Mucosa of rectum (tissue), 2 donors: ENCODE results near the gene SDK1.
"Not testable (repeated sequence)": the region's sequence is repeated elsewhere in the genome, so short reads cannot be mapped to it uniquely, and the experiment has no call there.

Experiments used
- H3K27ac ChIP-seq, 2 donors: one replicate each; pipeline ENCODE4 v1.7.0; 2013; ENCODE audit warnings: inconsistent platforms in 2 of 2, low read depth in 2 of 2, low read length in 2 of 2
- H3K27me3 ChIP-seq, 2 donors: one replicate each; pipeline ENCODE4 v1.7.0; 2013; ENCODE audit warnings: low read length in 2 of 2; ENCODE audit not compliant: control insufficient read depth in 2 of 2, insufficient read depth in 2 of 2
- H3K36me3 ChIP-seq, 2 donors: one replicate each; pipeline ENCODE4 v1.7.0; 2013; ENCODE audit warnings: low read length in 2 of 2; ENCODE audit not compliant: control insufficient read depth in 2 of 2, insufficient read depth in 2 of 2
- H3K4me1 ChIP-seq, 2 donors: one replicate each; pipeline ENCODE4 v1.7.0; 2013; ENCODE audit warnings: low read length in 2 of 2, mild to moderate bottlenecking in 1 of 2; ENCODE audit not compliant: control insufficient read depth in 2 of 2, insufficient read depth in 2 of 2
- H3K4me3 ChIP-seq, 2 donors: one replicate each; pipeline ENCODE4 v1.7.0; 2013; ENCODE audit warnings: low read length in 2 of 2
- H3K9ac ChIP-seq, 2 donors: one replicate each; pipeline ENCODE4 v1.7.0; 2013; ENCODE audit warnings: low read length in 2 of 2, low read depth in 1 of 2, mild to moderate bottlenecking in 1 of 2
- H3K9me3 ChIP-seq, 2 donors: one replicate each; pipeline ENCODE4 v1.7.0; 2013; ENCODE audit warnings: low read length in 2 of 2; ENCODE audit not compliant: control insufficient read depth in 2 of 2
- donor health status: healthy.
- donor health status: Normal muscosa, but diverticular disease.

SDK1 gene

DNA sequence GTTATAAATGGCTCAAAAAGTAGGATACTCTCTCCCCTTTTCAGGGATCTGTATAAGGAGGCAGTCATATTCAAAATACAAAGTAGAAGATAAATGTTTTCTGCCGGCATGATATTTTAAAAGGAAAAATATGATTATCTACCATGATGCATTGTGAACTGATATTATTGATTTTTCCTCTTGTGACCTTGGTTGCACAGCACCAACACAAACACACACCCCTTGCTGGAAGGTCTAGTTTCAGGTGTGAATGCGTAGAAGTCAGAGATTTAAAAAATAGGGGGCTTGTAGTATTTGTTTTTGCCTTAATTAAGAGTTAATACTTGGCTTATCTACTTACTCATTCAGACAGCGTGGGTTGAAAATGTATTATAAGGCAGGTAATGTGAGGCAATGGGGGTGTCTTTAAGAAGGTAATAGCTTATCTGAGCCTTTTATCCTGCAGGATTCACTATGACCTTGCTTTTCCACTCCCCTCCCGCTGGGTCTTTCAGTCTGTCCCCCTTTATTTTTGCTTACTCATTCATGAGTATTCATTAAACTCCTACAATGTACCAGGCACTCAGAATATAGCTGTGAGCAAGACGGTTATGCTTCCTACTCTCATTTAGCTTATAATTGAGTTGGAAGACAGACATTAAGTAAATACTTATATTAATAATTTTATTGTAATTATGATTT is 390.6 kb downstream of the SDK1 start:
- no peaks in the 10 kb centered on the region for H3K36me3 ChIP-seq
- H3K9me3 ChIP-seq: no peaks in the 10 kb centered on the region
- no peaks in the 10 kb centered on the region for H3K4me1 ChIP-seq
- H3K4me3 ChIP-seq: no peak overlapping the region
- no peaks in the 10 kb centered on the region for H3K27me3 ChIP-seq
- no peak overlapping the region for H3K27ac ChIP-seq
- no peak overlapping the region for H3K9ac ChIP-seq

DNA sequence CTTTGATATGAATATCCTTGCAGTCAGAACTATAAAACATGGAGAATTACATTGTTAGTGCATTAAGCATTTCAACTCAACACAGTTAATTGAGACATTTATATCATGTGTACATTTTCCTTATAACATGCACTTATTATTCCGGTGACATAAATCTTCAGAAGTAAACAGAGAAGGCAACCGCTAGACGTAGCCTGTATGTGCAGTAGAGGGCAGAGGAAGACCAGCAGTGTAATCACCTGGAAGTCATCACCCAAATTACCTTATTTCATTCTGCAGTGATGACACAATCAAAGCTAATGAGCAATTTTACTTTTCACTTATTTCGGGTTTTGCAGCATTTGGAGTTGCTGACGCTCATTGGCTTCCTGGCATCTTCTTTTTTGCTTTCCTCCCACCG is 394.6 kb downstream of the SDK1 start:
- H3K9me3 ChIP-seq: no peaks in the 10 kb centered on the region
- H3K9ac ChIP-seq: no peak overlapping the region
- no peaks in the 10 kb centered on the region for H3K36me3 ChIP-seq
- no peaks in the 10 kb centered on the region for H3K4me1 ChIP-seq
- H3K27ac ChIP-seq: no peak overlapping the region
- no peaks in the 10 kb centered on the region for H3K27me3 ChIP-seq
- no peak overlapping the region for H3K4me3 ChIP-seq

DNA sequence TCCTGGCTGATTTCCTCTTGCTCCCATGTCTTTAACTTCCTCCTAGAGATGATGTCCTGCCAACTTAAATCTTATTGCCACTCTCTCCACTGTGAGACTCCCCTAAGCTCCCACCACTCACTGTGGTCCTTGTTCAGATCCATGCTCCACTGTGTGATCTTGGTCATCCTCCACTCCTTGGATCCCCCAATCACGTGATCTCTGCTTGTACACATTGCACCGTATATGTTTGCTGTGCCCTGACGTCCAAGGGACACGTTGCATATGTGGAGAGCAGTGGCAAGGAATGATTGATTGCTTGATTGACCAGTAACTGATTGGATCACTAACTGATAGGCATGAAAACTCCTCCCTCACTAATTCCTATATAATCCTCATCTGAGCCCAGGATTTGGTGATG is 395.1 kb downstream of the SDK1 start:
- Histone ChIP-seq H3K4me3 (no peak overlapping the region), H3K9ac (no peak overlapping the region), H3K4me1 (no peaks in the 10 kb centered on the region), H3K27me3 (no peaks in the 10 kb centered on the region), H3K36me3 (no peaks in the 10 kb centered on the region), H3K9me3 (no peaks in the 10 kb centered on the region), H3K27ac (no peak overlapping the region)

DNA sequence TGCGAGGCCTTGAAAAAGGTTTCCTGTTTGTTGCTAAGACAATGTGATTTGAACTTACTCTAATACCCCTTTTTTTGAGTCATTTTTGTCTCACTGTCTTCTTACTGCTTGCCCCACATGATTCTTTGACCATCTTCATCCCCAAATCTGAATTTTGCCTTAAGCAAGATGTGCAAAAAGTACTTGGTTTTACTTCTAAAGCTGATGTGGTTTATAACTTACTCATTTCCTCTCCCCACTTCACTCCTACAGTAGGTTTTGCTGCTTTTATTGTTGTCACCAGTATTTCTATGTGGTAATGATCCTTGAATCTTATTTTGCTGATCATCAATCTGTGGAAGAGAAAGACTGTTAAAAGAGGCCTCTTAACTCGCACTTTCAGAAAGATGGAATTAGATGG is 396.4 kb downstream of the SDK1 start:
- Histone ChIP-seq H3K9me3 (no peaks in the 10 kb centered on the region), H3K36me3 (no peaks in the 10 kb centered on the region), H3K27me3 (no peaks in the 10 kb centered on the region), H3K9ac (no peak overlapping the region), H3K27ac (no peak overlapping the region), H3K4me3 (no peak overlapping the region), H3K4me1 (no peaks in the 10 kb centered on the region)

DNA sequence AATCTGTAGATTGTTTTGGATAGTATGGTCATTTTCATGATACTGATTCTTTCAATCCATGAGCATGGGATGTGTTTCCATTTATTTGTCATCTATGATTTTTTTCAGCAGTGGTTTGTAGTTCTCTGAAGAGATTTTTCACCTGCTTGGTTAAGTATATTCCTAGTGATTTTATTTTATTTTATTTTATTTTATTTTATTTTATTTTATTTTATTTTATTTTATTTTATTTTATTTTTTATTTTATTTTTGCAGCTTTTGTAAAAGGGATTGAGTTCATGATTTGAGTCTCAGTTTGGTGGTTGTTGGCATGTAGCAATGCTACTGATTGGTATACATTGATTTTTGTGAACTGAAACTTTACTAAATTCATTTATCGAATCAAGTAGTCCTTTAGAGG is 404.2 kb downstream of the SDK1 start:
- no peak overlapping the region for H3K27ac ChIP-seq
- H3K9ac ChIP-seq: no peak overlapping the region
- H3K9me3 ChIP-seq: no peaks in the 10 kb centered on the region

DNA sequence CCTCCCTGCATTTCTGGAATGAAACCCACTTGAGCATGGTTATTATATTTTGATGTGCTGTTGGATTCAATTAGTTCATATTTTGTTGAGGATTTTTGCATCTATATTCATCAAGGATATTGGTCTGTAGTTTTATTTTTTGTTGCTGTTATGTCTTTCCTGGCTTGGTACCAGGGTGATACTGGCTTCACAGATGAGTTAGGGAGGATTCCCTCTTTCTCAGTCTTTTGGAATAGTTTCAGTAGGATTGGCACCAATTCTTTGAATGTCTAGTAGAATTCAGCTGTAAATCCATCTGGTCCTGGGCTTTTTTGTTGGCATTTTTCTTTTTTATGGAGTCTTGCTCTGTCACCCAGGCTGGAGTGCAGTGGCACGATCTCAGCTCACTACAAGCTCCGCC is 405.0 kb downstream of the SDK1 start:
- not testable (repeated sequence) for H3K36me3 ChIP-seq, H3K27me3 ChIP-seq, H3K9me3 ChIP-seq, H3K4me1 ChIP-seq, H3K27ac ChIP-seq, H3K9ac ChIP-seq, H3K4me3 ChIP-seq

More for the DNA sequence above, 404.2 kb downstream of the SDK1 start:
- no peaks in the 10 kb centered on the region for H3K27me3 ChIP-seq
- no peaks in the 10 kb centered on the region for H3K4me1 ChIP-seq
- H3K4me3 ChIP-seq: no peak overlapping the region
- no peaks in the 10 kb centered on the region for H3K36me3 ChIP-seq

DNA sequence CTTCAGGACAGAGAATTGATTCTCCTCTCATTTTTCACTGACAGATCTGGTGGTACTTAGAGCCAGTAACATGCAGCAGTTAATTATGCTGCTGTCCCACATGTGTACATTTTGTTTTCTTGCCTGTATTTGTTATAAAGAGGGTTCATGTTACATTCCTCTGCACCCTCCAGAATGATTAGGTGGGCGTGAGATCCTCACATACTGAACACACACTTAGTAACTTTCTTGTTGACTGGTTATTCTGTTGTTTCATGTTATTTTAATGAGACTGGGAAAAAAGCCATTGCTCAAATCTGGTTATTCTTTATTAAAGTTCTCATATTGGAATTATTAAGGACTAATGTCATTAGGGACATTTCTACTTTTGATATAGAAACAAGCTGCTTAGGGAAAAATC is 409.1 kb downstream of the SDK1 start:
- no peaks in the 10 kb centered on the region for H3K27me3 ChIP-seq
- H3K4me1 ChIP-seq: peaks cover 0 to 3% of the 10 kb centered on the region in 2 donors
- H3K36me3 ChIP-seq: no peaks in the 10 kb centered on the region
- no peak overlapping the region for H3K4me3 ChIP-seq
- H3K9me3 ChIP-seq: no peaks in the 10 kb centered on the region
- H3K9ac ChIP-seq: no peak overlapping the region
- no peak overlapping the region for H3K27ac ChIP-seq

DNA sequence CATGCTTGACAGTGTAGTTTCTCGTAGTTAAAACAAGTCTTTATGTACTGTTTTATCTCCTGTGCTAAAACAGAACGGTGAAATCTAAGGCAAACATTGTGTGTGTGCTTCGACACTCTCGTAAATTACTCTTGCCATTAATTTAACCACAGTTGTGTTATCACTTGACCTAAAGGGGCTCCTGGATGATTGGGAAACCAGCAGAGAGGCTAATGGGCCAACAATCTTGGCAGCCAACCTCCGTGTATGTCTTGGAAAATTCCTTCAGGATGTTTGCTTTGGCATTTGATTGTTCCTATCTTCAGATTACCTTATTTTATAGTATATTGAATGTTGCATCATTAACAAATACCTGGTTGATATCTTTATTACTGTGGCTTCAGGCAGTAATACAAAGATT is 409.5 kb downstream of the SDK1 start:
- Histone ChIP-seq H3K4me1 (peaks cover 0 to 3% of the 10 kb centered on the region in 2 donors), H3K36me3 (no peaks in the 10 kb centered on the region), H3K27ac (no peak overlapping the region), H3K9me3 (no peaks in the 10 kb centered on the region), H3K9ac (no peak overlapping the region), H3K27me3 (no peaks in the 10 kb centered on the region), H3K4me3 (no peak overlapping the region)

DNA sequence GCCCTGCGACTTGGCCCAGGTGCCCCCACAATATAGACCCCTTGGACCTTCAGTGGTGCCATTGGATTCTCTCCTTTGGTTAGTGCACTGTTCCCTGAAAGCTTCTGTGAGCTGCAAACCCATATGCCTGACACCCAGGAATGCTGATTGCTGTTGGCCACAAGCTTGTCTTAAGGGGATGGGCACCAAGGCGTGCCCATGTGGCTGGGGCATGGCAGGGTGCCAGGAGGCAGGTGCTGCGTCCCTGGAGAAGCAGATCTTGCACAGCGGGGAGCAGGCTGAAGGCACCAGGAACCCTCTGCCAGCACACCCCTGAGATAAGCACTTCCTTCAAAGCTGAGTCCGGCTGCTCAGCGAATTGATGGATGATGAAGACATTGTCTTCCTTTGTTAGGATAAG is 411.8 kb downstream of the SDK1 start:
- no peaks in the 10 kb centered on the region for H3K27me3 ChIP-seq
- no peaks in the 10 kb centered on the region for H3K36me3 ChIP-seq
- no peaks in the 10 kb centered on the region for H3K9me3 ChIP-seq
- H3K4me3 ChIP-seq: no peak overlapping the region
- H3K27ac ChIP-seq: no peak overlapping the region
- no peak overlapping the region for H3K9ac ChIP-seq
- H3K4me1 ChIP-seq: peaks cover 0 to 3% of the 10 kb centered on the region in 2 donors

DNA sequence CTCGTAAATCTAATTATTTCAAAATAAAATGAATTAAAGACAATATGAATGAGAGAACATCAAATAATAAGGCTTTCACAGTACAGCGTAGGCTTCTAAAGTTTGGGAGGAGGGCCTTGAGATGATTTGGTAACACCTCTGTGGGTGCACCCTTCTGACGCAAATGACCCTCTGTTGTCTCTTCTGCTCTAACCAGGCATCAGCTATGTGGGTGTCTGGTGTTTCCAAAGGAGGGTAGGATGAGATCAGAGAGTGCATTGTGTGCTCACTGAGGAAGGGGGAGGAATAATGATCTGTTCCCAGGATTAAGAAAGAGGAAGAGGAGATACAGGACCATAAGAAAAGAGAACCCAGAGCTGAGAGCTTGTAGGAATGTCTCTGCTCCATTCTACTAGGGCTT is 420.4 kb downstream of the SDK1 start:
- H3K4me3 ChIP-seq: no peak overlapping the region
- H3K9ac ChIP-seq: no peak overlapping the region
- no peaks in the 10 kb centered on the region for H3K27me3 ChIP-seq
- no peaks in the 10 kb centered on the region for H3K9me3 ChIP-seq
- no peaks in the 10 kb centered on the region for H3K4me1 ChIP-seq
- no peak overlapping the region for H3K27ac ChIP-seq
- no peaks in the 10 kb centered on the region for H3K36me3 ChIP-seq
